ENCODE results near the gene FLNA.
"Not testable (repeated sequence)": the region's sequence is repeated elsewhere in the genome, so short reads cannot be mapped to it uniquely, and the experiment has no call there.

Gene FLNA

DNA sequence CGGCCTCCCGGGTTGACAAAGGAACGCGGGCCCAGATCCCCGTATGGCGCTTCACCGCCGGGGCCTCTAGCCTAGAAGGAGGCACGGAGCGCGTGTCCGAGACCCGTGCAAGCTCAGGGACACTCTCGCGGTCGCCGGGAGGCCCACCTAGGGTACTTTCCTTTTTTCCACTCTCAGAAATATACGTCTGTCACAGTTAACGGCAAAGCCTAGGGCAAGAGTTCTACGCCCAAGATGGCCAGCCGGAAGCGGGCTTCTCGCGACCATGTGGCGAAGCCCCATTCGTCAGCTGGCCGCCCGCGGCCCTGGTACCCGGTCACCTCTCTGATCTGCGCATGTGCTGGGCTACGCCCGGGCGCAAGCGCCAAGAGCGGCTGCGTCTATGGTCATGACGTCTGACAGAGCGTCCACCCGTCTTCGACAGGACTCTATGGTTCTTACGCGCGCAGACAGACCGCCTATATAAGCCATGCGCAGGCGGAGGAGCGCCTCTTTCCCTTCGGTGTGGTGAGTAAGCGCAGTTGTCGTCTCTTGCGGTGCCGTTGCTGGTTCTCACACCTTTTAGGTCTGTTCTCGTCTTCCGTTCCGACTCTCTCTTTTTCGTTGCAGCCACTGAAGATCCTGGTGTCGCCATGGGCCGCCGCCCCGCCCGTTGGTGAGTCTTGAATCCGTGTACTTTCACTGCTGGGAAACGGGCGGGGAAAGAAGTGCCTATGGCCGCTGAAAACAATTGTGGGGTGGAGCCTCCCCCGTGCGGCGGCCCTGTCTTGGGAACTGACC, 23.6 kb upstream of the FLNA start, which contains the start of gene RPL10:
Gene RPL10, plus strand, starts transcription at position 490 of the 780 bp plus-strand sequence. Its CDS starts 143 bp downstream, at position 633.
- DNase-seq: peak; percentile 97

DNA sequence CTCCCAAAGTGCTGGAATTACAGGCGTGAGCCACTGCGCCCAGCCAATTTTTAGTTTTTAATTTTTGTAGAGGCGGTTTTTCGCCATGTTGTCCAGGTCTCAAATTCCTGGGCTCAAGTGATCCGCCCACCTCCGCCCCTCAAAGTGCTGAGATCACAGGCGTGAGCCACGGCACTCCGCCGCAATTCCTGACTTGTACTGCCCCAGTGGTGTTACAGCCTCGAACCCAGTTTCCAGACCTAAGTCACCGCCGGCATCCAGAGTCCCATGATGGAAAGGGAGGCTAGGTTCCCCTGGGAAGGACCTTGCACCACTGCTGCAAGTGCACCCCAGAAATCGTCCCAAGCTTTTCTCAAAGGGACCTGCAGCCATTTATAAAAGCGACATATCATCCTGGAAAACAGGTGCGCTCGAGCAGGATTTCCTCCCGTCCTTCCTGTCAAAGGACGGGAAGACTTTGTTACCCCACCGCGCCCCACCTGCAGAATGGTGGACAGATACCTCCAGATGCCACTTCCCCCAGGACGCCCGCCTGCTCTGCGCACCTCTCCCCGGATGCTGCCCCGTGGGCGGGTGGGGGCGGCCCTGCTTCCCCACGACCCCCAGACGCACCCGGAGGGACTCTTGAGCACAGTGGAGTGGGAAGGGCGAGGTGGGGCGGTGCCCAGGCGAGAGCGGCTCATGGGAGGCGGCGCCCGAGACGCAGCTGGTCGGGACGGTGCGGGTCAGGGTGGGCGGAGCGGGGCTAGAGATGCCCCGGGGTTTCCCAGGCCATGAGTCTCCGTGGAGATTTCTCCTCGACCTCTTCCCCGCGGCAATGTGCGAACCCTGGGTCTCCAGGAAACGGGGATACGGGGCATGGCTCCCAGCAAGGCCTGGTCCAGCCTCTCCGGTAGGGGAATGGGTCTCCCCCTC, 22.8 kb upstream of the FLNA start:
- peak; percentile 76 for DNase-seq

DNA sequence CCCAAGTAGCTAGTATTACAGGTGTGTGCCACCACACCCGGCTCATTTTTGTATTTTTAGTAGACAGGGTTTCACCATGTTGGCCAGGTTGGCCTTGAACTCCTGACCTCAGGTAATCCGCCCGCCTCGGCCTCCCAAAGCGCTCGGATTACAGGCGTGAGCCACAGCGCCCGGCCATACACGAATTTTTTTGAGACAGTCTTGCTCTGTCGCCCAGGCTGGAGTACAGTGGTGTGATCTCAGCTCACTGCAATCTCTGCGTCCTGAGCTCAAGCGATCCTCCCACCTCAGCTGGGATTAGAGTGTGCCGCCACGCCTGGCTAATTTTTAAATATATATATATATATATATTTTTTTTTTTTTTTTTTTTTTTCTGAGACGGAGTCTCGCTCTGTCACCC, 21.9 kb upstream of the FLNA start:
- DNase-seq: not testable (repeated sequence)

DNA sequence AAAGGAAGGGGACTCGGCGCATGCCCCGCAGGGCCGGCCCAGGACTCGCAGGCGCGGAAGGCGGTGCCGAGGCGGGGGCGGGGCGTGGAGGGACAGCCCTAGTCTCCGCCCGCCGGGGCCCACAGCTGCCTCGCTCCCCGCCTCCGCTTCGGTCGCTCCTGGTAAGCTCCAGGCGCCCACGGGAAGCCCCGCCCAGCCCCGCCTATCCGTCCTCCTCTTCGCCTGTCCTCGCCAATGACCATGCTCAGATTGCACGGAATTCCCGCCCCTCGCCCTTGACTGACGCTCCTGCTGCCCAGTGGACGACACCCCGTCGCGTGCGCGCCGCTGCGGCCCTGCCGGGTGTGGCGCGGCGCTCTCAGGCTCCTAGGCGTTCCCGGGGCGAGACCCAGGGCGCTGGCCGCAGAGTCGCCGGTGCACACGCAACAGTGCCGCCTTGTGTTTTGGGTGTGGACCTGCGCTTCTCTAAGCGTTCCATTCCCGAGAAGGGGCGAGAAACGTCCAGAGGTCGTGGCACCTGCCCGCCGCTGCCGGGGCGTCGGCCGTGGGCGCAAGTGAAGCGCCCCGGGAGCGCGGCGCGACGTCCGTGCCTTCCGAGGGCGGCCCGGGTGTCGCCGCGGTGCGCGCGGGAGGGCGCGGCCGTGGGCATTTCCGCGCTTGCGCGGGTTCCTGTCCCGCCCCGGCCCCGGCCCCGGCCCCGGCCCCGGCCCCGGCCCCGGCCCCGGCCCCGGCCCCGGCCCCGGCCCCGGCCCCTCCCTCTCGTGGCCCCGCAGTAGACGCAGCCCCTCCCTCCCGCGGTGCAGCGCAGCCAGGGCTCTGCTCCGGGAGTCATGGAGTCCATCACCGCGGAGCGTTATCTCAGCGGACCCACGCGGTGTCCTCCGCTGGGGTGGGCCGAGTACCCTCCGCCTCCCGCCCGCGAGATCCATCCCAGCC, 15.6 kb upstream of the FLNA start:
- not testable (repeated sequence) for DNase-seq

DNA sequence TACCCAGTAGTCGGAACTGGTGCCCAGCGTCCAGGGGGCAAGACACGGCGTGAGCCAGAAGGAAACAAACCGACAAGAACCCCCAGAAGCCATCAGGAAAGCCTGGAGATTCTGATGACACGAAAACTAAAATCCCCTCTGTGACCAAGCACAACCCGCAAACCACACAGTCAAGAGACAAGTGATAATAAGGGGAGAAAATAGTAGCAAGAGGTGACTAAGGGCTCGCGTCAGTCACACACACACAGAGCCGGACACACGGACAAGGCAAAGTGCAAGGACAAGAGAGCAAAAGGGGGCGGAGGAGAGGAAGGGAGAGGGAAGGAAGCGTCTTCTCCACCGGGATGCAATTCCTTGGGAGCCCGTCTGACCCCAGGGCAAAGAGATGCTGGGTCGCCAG, 14.2 kb upstream of the FLNA start:
- DNase-seq: not testable (repeated sequence)

DNA sequence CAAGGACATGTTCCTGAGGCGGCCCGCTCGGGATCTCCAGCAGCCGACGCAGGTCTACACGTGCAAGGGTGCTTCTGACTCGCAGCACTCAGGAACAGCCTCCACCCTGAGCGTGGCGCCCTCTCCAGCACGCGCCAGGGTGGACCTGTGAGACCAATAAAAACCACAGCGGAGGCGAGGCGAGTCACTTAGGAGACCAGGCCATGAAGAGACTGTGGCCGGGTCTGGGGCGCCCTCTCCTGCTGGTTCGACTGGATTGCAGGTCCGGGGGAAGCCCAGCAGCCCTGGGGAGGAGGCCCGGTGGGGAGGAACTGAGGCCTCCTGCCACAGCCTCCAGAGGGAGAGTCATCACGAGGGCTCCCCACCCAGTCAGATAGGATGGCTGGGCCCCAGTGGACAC, 13.7 kb upstream of the FLNA start:
- DNase-seq: not testable (repeated sequence)

DNA sequence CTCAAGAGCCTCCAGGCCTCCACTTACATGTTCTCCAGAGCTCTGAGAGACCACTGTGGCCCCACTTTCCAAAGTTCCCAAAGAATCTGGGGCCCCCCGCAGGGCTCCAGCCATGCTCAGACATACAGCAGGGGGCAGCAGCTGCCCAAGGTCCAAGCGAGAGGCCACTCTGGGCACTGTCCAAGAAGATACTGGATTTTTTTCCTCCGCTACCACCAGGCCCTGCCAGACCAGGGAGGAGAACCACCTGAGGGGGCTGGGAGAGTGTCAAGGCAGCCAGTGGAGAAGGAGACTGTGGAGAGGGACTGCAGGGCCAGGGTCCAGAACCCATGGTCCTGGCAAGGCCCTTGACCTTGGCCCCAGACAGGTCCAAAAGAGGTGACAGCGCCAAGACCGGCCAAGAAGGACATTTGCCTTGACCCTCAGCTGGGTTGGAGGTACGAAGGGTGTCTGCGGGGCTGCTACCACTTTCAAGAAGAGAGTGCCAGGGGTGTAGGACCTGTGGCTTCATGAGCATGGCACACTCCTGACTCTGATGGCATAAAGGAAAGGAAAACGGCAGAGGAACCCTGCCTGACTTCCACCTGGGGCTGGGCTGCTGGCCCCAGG, 10.0 kb upstream of the FLNA start:
- DNase-seq: no peak

DNA sequence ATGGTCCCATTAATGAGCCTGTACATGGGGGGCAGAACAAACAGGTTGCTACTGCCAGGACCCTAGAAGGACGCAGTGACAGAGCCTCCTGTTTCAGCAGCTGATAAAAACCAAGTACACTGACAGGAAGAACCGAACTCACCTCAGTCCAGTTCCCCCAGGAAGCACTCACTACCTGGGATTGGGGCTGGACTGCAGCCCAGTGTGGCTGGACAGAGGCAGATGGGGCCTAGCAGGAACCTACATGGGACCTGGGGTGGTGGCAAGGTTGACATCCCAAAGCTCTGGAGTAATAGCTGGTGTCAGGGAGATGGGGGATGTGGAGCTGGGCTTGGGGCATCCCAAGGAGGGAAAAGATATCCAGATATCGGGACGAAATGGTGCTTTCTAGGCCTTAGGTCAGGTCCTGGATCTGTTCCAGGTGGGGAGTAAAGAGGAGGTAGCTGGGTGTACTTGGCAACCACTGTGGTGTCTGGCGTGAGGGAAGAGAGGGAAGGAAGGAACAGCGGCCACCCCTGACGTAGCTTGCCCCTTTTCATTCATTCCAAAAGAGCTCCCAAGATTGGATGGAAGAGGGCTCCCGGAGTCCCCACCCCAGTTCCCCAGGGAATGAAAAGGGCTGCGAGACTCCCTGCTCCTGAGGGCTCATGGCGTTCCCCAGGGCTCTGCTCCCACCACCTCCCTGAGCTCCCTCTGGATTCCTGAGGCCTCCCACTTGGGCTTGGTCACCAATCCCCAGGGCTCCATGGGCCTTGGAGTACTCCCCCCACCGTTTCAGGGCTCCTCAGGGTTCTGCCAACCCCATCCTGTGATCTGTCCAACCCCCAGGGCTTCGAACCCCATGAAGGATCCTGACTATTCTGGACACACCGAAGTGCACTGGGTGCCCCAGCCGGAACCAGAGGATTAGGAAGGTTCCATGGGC, 9.2 kb upstream of the FLNA start:
- no peak for DNase-seq

DNA sequence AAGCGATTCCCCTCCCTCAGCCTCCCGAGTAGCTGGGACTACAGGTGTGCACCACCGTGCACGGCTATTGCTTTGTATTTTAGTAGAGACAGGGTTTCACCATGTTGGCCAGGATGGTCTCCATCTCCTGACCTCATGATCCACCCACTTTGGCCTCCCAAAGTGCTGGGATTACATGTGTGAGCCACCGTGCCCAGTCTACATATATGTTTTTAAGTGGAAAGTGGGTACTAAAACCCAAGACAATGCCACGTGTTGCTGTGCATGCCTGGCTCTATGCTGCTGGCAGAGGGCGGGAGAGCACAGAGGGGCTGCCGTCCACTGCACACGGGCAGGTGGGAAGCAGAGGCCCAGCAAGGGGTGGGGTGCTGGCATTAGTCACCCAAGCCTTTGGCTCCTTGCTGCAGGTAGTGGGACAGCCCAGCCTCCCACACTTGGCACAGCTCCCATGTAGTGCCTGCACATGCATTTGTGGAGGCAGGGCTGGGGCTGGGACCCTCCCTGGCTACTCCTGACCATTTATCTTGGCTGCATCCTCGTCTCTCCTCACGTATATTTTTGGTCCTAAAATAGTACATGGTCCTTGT, 8.1 kb upstream of the FLNA start:
- DNase-seq: no peak

DNA sequence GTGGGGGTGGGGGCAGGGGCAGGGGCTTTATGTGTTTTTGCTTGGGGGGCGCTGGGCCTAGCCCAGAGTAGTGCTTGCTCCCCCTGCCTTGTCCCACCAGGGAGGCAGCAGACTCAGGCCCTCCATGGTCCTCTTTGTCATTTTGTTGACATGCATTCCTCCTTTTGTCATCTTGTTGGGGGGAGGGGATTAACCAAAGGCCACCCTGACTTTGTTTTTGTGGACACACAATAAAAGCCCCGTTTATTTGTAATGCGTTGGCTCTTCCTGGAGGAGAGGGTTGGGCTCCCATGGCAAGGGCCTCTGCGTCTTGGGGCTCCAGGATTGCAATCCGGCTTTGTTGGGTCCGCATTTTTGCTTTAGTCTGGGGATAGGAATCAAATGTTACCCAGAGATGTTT, 6.8 kb upstream of the FLNA start:
- DNase-seq: no peak

DNA sequence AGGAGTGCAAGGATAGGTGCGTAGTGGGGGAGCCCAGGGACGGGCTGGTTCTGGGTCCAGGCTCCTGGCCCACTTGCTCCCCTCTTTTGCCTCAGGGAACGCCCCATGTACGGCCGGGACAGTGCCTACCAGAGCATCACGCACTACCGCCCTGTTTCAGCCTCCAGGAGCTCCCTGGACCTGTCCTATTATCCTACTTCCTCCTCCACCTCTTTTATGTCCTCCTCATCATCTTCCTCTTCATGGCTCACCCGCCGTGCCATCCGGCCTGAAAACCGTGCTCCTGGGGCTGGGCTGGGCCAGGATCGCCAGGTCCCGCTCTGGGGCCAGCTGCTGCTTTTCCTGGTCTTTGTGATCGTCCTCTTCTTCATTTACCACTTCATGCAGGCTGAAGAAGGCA, 6.4 kb upstream of the FLNA start:
- DNase-seq: no peak

DNA sequence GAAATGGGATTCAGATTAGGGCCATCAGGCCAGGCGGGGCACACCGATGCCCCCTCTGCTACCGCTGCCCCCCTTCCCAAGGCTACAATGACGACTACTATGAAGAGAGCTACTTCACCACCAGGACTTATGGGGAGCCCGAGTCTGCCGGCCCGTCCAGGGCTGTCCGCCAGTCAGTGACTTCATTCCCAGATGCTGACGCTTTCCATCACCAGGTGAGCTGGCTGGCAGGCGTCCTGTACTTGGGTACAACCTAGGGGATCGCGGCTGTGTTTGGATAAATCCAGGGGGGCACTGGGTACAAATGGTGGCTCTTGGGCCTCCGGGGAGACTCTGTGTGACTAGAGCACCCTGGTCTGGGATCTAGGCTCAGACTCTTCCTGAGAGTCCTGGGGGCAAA, 5.7 kb upstream of the FLNA start:
- no peak for DNase-seq

DNA sequence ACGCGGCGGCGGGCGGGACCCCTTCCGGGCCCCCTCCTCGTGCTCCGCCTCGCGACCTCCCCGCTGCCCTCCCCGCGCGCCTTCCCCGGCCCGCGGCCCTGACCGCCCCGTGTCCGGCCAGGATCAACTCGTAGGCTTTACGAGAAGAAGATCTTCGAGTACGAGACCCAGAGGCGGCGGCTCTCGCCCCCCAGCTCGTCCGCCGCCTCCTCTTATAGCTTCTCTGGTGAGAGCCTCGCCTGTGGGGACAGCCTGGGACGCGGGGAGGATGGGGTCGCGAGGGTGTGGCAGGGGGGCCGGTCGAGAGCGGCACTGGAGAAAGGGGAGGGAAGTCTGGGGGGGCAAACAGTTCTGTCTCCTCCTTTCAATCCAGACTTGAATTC, 5.1 kb upstream of the FLNA start:
- no peak for DNase-seq

DNA sequence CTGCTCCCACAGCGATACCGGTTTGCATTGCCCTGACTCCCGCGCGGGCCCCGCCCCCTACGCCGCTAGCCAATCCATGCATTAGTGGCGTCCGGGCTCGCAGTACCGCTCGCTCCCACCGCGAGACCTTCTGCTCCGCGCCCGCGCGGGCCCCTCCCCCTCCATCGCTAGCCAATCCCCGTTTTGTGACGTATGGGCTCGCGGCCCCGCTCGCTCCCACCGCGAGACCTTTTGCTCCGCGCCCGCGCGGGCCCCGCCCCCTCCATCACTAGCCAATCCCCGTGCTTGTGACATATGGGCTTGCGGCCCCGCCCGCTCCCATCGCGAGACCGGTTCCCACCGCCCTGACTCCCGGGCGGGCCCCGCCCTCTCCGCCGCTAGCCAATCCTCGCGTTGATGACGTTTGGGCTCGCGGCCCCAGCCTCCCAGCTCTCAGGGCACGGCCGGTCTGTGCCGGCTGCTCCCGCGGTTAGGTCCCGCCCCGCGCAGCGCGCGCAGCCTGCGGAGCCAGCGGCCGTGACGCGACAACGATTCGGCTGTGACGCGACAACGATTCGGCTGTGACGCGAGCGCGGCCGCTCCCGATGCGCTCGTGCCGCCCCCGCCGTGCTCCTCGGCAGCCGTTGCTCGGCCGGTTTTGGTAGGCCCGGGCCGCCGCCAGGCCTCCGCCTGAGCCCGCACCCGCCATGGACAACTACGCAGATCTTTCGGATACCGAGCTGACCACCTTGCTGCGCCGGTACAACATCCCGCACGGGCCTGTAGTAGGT, 4.5 kb upstream of the FLNA start, which contains the start of gene EMD:
Gene EMD, plus strand, starts transcription at position 497 of the 770 bp plus-strand sequence. Its CDS starts 190 bp downstream, at position 687.
- DNase-seq: peak; percentile 99

DNA sequence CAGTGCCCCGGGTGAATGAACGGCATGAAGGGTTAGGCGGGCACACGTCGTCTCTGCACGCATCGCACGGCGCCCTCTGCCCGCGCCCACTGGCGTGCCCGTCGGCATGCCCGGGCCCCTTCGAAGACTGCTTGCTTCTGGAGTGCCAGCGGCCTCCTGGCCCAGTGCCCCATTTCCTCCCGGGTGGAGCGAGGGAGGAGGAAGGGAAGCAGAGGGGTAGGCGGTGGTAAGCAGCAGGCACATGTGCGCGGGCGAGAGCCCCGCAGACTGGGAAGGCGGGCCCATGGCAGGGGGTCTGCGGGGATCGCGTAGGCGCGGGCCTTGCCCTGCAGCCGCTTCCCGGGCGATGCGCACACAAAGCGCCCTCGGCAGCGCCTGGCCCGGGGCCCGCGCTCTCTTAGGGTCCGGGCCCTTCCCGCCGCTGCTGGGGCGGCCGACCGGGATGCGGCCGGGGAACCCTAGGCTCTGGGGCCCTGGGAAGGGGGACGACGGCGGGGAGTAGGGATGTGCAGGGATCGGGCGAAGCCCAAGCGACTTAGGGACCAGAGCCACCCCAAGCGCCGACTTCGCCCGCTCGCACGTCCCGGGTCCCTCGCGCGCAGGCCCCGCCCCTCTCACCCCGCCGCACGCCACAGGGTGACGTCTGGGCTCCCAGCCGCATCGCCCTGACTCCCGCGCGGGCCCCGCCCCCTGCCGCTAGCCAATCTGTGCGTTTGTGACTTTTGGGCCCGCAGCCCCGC, 3.8 kb upstream of the FLNA start:
- DNase-seq: peak; percentile 72

DNA sequence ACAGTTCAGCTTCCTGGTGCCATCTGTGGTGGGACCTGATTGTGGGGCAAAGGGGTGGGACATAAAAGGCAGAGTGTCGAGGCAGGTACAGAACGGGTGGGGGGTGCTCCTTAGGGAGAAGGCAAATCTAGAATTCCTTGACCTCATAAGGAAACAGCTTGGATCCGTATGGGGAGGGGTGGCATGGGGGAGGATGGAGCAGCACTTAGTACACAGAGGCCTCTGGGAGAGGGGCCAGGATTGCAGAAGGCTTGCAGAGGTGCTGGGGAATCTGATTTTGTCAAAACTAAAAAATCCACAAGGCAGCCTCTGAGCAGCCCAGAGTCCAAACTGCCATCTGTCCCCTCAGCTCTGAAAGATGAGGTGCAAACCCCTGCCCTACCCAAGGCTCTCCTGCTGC, 2.3 kb upstream of the FLNA start:
- DNase-seq: no peak

DNA sequence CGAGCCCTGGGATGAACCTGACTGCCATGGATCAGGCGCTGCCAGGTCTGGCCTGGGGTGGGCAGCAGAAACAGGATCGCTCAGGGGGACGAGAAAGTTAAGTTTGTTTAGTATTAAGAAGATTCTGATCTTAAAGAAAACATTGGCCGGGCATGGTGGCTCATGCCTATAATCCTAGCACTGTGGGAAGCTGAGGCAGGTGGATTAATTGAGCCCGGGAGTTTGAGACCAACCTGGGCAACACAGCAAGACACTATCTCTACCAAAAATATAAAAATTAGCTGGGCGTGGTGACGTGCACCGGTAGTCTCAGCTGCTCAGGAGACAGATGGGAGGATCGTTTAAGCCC, 696 bp upstream of the FLNA start:
- DNase-seq: peak; percentile 46

DNA sequence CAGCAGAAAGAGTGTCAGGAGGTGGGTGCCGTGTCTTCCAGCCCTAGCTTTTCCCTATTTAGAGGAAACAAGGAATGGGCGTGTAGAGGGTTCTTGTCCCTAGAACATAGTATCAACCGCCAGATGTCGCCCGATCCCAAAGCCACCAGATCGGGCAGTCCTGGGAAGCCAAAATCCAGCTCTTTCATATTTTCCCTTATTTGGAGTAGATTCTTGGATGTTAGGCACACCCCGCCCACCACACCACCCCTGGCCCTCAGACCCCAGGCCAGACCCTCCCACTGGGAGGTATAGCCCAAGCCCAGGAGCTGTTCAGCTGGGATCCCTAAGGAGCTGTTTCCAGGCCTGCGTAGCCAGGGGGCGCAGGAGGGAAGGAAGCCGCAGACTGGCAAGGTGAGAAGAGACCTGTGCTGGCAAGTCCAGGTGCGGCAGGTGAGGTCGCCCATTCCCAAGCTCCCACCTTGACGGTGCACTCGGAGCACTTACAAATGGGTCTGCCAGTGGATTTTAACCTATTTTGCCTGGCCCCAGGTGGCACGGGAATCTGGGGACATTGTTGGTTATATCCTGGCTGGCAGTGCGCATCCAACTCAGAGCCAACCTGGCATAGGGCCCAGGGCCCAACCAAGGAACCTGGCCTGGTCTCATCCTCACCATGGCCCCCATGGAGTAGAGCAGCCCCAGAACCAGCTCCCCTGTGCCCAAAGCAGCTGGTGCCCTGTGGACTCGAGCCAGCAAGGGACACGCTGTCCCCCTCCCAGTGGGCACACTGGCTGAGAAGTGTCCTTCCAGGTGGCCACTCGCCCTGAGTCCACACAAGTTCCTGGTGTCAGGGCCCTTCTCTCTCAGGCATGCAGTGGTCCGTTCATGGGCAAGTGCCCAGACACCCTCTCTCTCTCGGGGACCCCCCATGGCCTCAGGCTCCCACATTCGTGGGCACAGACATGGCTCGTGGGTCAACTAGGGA, 811 bp downstream of the FLNA start:
- peak; percentile 75 for DNase-seq
